NCI-H2107 (cell line): ENCODE measurements around the gene PIK3R2.
A peak's percentile ranks its signal among the peaks of the same experiment; 100 is the strongest.
"Not testable (repeated sequence)": the region's sequence is repeated elsewhere in the genome, so short reads cannot be mapped to it uniquely, and the experiment has no call there.

ENCODE experiments used
- DNase-seq: peaks from one replicate; lab custom pipeline; 2025; lab: John Stamatoyannopoulos, UW

Gene PIK3R2

GRCh38 chr19:18203863-18204393 is 51.0 kb downstream of the PIK3R2 start, which contains the start of gene RAB3A:
TSS of gene RAB3A (minus strand) at chr19:18204042. CDS start at chr19:18202740, 1,302 bp downstream.
- DNase-seq: peak; percentile 99

GRCh38 chr19:18204394-18205199 is 51.6 kb downstream of the PIK3R2 start:
- no peak for DNase-seq

GRCh38 chr19:18205200-18205892 is 52.4 kb downstream of the PIK3R2 start:
- no peak for DNase-seq

- no peak for DNase-seq
These were observed 53.1 kb downstream of the PIK3R2 start for GRCh38 chr19:18206018-18206417.

- no peak for DNase-seq
These were observed 55.4 kb downstream of the PIK3R2 start for GRCh38 chr19:18208098-18208951.

GRCh38 chr19:18209912-18210311 is 56.9 kb downstream of the PIK3R2 start:
- not testable (repeated sequence) for DNase-seq

GRCh38 chr19:18211683-18212082 is 58.7 kb downstream of the PIK3R2 start:
- no peak for DNase-seq

- no peak for DNase-seq
These were observed 61.9 kb downstream of the PIK3R2 start for GRCh38 chr19:18214779-18215433.

- no peak for DNase-seq
These were observed 63.8 kb downstream of the PIK3R2 start for GRCh38 chr19:18216789-18217188.

GRCh38 chr19:18218159-18218558 is 65.2 kb downstream of the PIK3R2 start:
- no peak for DNase-seq

- DNase-seq: no peak
These were observed 65.6 kb downstream of the PIK3R2 start for GRCh38 chr19:18218600-18218999.
